ENCODE measurements around the gene PRMT9. TPM values are rescaled to one million over a fixed set of nuclear protein-coding genes. Genes with fewer than 3 reads are reported as not detected.

Gene PRMT9
- total and polyA plus RNA-seq, 2 donors (not counting 1 experiment from before 2014, with no cell fraction given), result 5.6 to 11.0 TPM

- no peaks in the 10 kb centered on the region for H3K9me3 Mint-ChIP-seq (ENCODE audit: insufficient read depth)
- Histone ChIP-seq H3K4me2 (replicated peaks; ENCODE audit: low read depth, low read length, poor library complexity, severe bottlenecking) (no peak overlapping the region), H3K36me3 (replicated peaks in 1 of 2; ENCODE audit: control extremely low read depth in 1 of 2, control insufficient read depth in 1 of 2, extremely low read depth in 1 of 2, insufficient read depth in 2 of 2, low read length in 1 of 2) (peaks cover 2 to 16% of the 10 kb centered on the region in 2 experiments), H2AFZ (ENCODE audit: insufficient read depth, low read depth, low read length, poor library complexity, severe bottlenecking) (no peak overlapping the region), H3K79me2 (ENCODE audit: control insufficient read depth, insufficient read depth, low read length) (no peaks in the 10 kb centered on the region), H3K9ac (ENCODE audit: low read length) (no peak overlapping the region), H3K9me3 (ENCODE audit: control extremely low read depth in 1 of 3, control insufficient read depth in 2 of 3, insufficient read depth in 1 of 3, low read length in 2 of 3) (no peaks in the 10 kb centered on the region), H3K4me3 (ENCODE audit: control extremely low read depth in 1 of 5, extremely low read depth in 1 of 5, insufficient read depth in 1 of 5, low read depth in 2 of 5, low read length in 4 of 5) (no peak overlapping the region), H3K4me1 (ENCODE audit: control insufficient read depth in 2 of 2, insufficient read depth in 2 of 2, low read length in 2 of 2) (peaks cover 0 to 3% of the 10 kb centered on the region in 2 donors), H3K27me3 (replicated peaks in 1 of 4; ENCODE audit: control extremely low read depth in 1 of 4, control insufficient read depth in 3 of 4, insufficient read depth in 4 of 4, low read length in 3 of 4) (no peaks in the 10 kb centered on the region), H4K20me1 (ENCODE audit: control insufficient read depth, insufficient read depth, low read length, poor library complexity, severe bottlenecking) (peaks cover 4% of the 10 kb centered on the region), H3K27ac (ENCODE audit: low read length in 2 of 2) (no peak overlapping the region)
- ChIA-PET CTCF (no interaction called here), POLR2A (no interaction called here)
- intact Hi-C loops (cut with micrococcal nuclease), result no loop called here
- no CpG with 5 or more reads among the region's 1 CpG for whole genome bisulfite sequencing (ENCODE audit: insufficient coverage)
- TF ChIP-seq EZH2 (IDR thresholded peaks at IDR 0.05; ENCODE audit: borderline replicate concordance, insufficient read depth, low read depth, low read length, poor library complexity, severe bottlenecking), result no peak
- no peak for TF ChIP-seq CTCF (IDR thresholded peaks at IDR 0.05)
- no peak overlapping the region for H3K27ac Mint-ChIP-seq
- H3K4me1 Mint-ChIP-seq, result peaks cover 23% of the 10 kb centered on the region
- DNase-seq (peak; percentile 3), ATAC-seq (ENCODE audit: low read depth) (no peak)
- H3K27me3 Mint-ChIP-seq, result no peaks in the 10 kb centered on the region
- H3K4me3 Mint-ChIP-seq, result no peak overlapping the region
Observed at GRCh38 chr4:147643616-147644015, 40.3 kb downstream of the PRMT9 start.

- H3K27me3 ChIP-seq (replicated peaks in 1 of 4; ENCODE audit: control extremely low read depth in 1 of 4, control insufficient read depth in 3 of 4, insufficient read depth in 4 of 4, low read length in 3 of 4), result no peaks in the 10 kb centered on the region
- Mint-ChIP-seq H3K9me3 (ENCODE audit: insufficient read depth) (peaks cover 3% of the 10 kb centered on the region), H3K27ac (no peak overlapping the region), H3K4me3 (no peak overlapping the region), H3K4me1 (peaks cover 10% of the 10 kb centered on the region), H3K27me3 (no peaks in the 10 kb centered on the region)
- no peaks in the 10 kb centered on the region for H3K4me1 ChIP-seq (ENCODE audit: control insufficient read depth in 2 of 2, insufficient read depth in 2 of 2, low read length in 2 of 2)
- WGBS (ENCODE audit: insufficient coverage), result 100% methylated on average over 1 of the region's 1 CpG
- H2AFZ ChIP-seq (ENCODE audit: insufficient read depth, low read depth, low read length, poor library complexity, severe bottlenecking), result no peak overlapping the region
- H3K36me3 ChIP-seq (replicated peaks in 1 of 2; ENCODE audit: control extremely low read depth in 1 of 2, control insufficient read depth in 1 of 2, extremely low read depth in 1 of 2, insufficient read depth in 2 of 2, low read length in 1 of 2), result peaks cover 6 to 29% of the 10 kb centered on the region in 2 experiments
- no peaks in the 10 kb centered on the region for H3K79me2 ChIP-seq (ENCODE audit: control insufficient read depth, insufficient read depth, low read length)
- H3K4me3 ChIP-seq (ENCODE audit: control extremely low read depth in 1 of 5, extremely low read depth in 1 of 5, insufficient read depth in 1 of 5, low read depth in 2 of 5, low read length in 4 of 5), result no peak overlapping the region
- H3K27ac ChIP-seq (ENCODE audit: low read length in 2 of 2), result no peak overlapping the region
- intact Hi-C loops (cut with micrococcal nuclease), result no loop called here
- TF ChIP-seq EZH2 (IDR thresholded peaks at IDR 0.05; ENCODE audit: borderline replicate concordance, insufficient read depth, low read depth, low read length, poor library complexity, severe bottlenecking) (no peak), CTCF (IDR thresholded peaks at IDR 0.05) (no peak)
- no peaks in the 10 kb centered on the region for H3K9me3 ChIP-seq (ENCODE audit: control extremely low read depth in 1 of 3, control insufficient read depth in 2 of 3, insufficient read depth in 1 of 3, low read length in 2 of 3)
- no peak overlapping the region for H3K4me2 ChIP-seq (replicated peaks; ENCODE audit: low read depth, low read length, poor library complexity, severe bottlenecking)
- DNase-seq, result no peak
- ATAC-seq (ENCODE audit: low read depth), result no peak
- ChIA-PET CTCF (no interaction called here), POLR2A (no interaction called here)
- peaks cover 4% of the 10 kb centered on the region for H4K20me1 ChIP-seq (ENCODE audit: control insufficient read depth, insufficient read depth, low read length, poor library complexity, severe bottlenecking)
- H3K9ac ChIP-seq (ENCODE audit: low read length), result no peak overlapping the region
Observed at GRCh38 chr4:147640331-147640730, 43.6 kb downstream of the PRMT9 start.

All from B cell (primary cell).